HEK293T (cell line): Measurements from ENCODE around the gene VANGL1.

Experiments used
- CTCF ChIA-PET: fragments of 350-600 bp; formaldehyde crosslinking; extraction: SDS; loops from one replicate; lab custom pipeline; 2021; ENCODE audit warnings: antibody characterized with exemption, inconsistent platforms; lab: Yijun Ruan, JAX
- POLR2A ChIA-PET: fragments of 350-600 bp; formaldehyde crosslinking; extraction: SDS; loops from one replicate; lab custom pipeline; 2020; ENCODE audit warnings: antibody characterized with exemption, inconsistent platforms; lab: Yijun Ruan, JAX
- DNase-seq: peaks from one replicate; pipeline ENCODE4 v3.0.0; 2012; ENCODE audit warnings: mixed read lengths; ENCODE audit errors: extremely low spot score
- ARNT ChIP-seq: fragments of 450-650 bp; IDR thresholded peaks from 2 replicates; pipeline ENCODE4 v1.6.1; 2017; ENCODE audit warnings: mild to moderate bottlenecking
- BHLHE40 ChIP-seq: fragments of 450-650 bp; IDR thresholded peaks from 2 replicates; pipeline ENCODE4 v1.6.1; 2016; ENCODE audit warnings: mild to moderate bottlenecking, moderate library complexity, borderline replicate concordance
- CTBP1 ChIP-seq: fragments of 450-650 bp; IDR thresholded peaks from 2 replicates; pipeline ENCODE4 v1.6.1; 2016; ENCODE audit warnings: borderline replicate concordance
- ELF4 ChIP-seq: fragments of 450-650 bp; IDR thresholded peaks from 2 replicates; pipeline ENCODE4 v1.6.1; 2017; ENCODE audit warnings: antibody characterized with exemption
- FOXA1 ChIP-seq: fragments of 450-650 bp; IDR thresholded peaks from 2 replicates; pipeline ENCODE4 v1.6.1; 2016; ENCODE audit warnings: mild to moderate bottlenecking
- FOXK2 ChIP-seq: fragments of 450-650 bp; IDR thresholded peaks from 2 replicates; pipeline ENCODE4 v1.6.1; 2016; ENCODE audit warnings: mild to moderate bottlenecking
- FOXM1 ChIP-seq: fragments of 450-650 bp; IDR thresholded peaks from 2 replicates; pipeline ENCODE4 v1.6.1; 2017; ENCODE audit warnings: mild to moderate bottlenecking, borderline replicate concordance
- HDGF ChIP-seq: fragments of 450-650 bp; IDR thresholded peaks from 2 replicates; pipeline ENCODE4 v1.6.1; 2017; ENCODE audit warnings: antibody characterized with exemption, borderline replicate concordance
- L3MBTL2 ChIP-seq: fragments of 450-650 bp; conservative IDR thresholded peaks from 2 replicates; pipeline ENCODE4 v1.6.1; 2016; ENCODE audit warnings: mild to moderate bottlenecking
- LEF1 ChIP-seq: fragments of 450-650 bp; IDR thresholded peaks from 2 replicates; pipeline ENCODE4 v1.6.1; 2017; ENCODE audit warnings: mild to moderate bottlenecking, borderline replicate concordance
- NFRKB ChIP-seq: fragments of 450-650 bp; IDR thresholded peaks from 2 replicates; pipeline ENCODE4 v1.6.1; 2016; ENCODE audit warnings: mild to moderate bottlenecking, moderate library complexity
- SP1 ChIP-seq: fragments of 450-650 bp; IDR thresholded peaks from 2 replicates; pipeline ENCODE4 v1.6.1; 2017
- SUZ12 ChIP-seq: fragments of 450-650 bp; IDR thresholded peaks from 2 replicates; pipeline ENCODE4 v1.6.1; 2016; ENCODE audit warnings: mild to moderate bottlenecking
- TARDBP ChIP-seq: fragments of 450-650 bp; IDR thresholded peaks from 2 replicates; pipeline ENCODE4 v1.6.1; 2016
- ZNF384 ChIP-seq: fragments of 450-650 bp; IDR thresholded peaks from 2 replicates; pipeline ENCODE4 v1.6.1; 2016
- TF ChIP-seq, protein P1 (sequence below): fragments of 450-650 bp; IDR thresholded peaks from 2 replicates; pipeline ENCODE4 v1.6.1; 2016

VANGL1 gene

DNA sequence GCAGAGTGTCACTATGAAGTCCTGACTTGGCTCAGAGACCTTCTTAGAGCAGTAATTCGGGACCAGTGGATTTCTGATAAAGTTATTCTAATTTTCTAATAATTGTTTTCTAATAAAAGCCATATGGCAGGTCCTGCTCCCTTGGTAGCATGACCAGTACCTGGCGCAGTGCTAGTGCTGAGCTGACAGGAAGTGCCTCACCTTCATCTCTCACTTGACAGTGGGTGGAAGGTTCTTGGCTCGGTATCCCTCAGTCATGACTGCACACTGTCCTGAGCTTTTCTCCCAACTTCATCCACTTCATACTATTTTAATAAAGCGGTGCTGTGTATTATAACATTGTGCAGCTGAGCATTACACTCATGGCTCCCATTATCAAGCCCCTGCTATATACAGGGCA is 14.1 kb downstream of the VANGL1 start:
- no peak for DNase-seq
- POLR2A ChIA-PET: no interaction called here
- CTCF ChIA-PET: no interaction called here
- no peak for TF ChIP-seq SUZ12
- no peak for TF ChIP-seq ARNT
- no peak for TF ChIP-seq TARDBP
- no peak for TF ChIP-seq FOXA1
- TF ChIP-seq FOXM1: no peak
- no peak for TF ChIP-seq NFRKB
- TF ChIP-seq ELF4: no peak
- no peak for TF ChIP-seq L3MBTL2
- no peak for TF ChIP-seq CTBP1
- TF ChIP-seq FOXK2: no peak
- no peak for TF ChIP-seq SP1
- TF ChIP-seq, protein P1, sequence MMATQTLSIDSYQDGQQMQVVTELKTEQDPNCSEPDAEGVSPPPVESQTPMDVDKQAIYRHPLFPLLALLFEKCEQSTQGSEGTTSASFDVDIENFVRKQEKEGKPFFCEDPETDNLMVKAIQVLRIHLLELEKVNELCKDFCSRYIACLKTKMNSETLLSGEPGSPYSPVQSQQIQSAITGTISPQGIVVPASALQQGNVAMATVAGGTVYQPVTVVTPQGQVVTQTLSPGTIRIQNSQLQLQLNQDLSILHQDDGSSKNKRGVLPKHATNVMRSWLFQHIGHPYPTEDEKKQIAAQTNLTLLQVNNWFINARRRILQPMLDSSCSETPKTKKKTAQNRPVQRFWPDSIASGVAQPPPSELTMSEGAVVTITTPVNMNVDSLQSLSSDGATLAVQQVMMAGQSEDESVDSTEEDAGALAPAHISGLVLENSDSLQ: no peak
- TF ChIP-seq HDGF: no peak

DNA sequence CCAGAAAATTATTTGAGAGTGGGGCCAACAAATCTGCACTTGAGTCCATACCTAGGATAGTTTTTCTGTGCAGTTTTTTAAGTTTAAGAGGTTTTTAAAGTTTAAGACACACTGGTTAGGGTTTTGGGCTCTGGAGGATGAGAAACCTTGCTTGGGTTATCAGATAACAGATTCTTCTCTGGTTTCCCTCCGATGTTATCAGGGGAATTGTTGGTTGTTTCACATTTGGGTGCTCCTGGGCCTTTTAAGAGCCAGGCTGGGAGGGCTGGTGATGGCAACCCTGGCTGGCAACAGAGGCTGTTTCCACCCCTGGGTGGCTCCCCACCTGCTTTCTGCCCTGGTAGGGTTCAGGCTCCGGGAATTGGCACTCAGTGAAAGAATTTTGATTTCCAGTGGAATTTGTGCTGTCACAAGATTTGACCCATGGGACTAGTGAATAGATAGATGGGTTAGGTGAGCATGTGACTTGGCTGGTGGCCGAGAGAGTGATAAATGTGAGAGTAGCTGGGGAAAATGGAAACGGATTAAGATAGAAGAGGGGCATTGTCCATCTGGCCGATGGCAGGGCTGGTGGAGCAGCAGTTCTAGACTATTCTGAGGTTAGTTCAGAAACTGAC is 14.8 kb downstream of the VANGL1 start:
- ChIA-PET POLR2A (no interaction called here), CTCF (no interaction called here)
- no peak for TF ChIP-seq TARDBP
- TF ChIP-seq SUZ12: no peak
- no peak for TF ChIP-seq ZNF384
- no peak for TF ChIP-seq NFRKB
- TF ChIP-seq LEF1: no peak
- DNase-seq: no peak

DNA sequence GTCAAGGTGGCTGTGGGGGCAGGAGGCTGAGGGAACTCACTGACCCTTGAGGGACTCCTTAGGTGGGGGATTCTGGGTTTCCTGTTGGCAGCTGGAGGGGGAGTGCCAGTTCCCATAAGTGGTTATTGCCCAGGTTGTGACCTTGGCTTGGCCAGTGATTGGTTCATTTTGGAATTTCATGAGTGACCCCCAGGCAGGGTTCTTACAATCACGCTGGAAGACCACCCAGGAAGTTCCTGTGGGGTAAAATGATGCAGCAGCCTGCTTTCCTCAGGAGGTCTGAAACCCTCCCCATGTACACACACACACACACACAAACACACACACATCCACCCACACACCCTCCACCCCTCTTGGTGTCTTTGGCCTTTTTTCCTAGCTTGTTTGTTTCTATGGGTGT is 16.9 kb downstream of the VANGL1 start:
- ChIA-PET POLR2A (no interaction called here), CTCF (no interaction called here)
- TF ChIP-seq ZNF384 (no peak), LEF1 (no peak), NFRKB (no peak), FOXM1 (no peak), HDGF (no peak), L3MBTL2 (no peak), SUZ12 (no peak), SP1 (no peak), TARDBP (no peak), BHLHE40 (no peak), CTBP1 (no peak), FOXK2 (no peak)
- TF ChIP-seq, protein P1: no peak

DNA sequence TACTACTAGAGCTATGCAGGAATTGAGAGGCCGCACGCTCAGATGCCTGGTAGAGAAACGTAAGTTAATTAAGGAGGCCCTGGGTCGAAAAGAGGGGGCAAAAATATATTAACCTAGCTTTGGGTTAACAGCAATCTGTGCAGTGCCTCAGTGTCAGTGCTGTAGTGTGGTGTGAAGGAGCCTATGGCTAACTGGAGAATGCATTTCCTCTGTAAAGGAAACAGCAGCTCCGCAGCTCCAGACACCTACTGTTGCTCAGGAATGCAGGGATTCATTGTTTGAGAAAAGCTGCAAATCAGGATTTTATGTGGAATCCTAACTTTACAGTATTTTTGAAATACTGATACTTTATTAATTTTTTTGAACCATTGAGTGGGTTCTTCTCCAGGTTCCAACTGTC is 18.4 kb downstream of the VANGL1 start:
- TF ChIP-seq HDGF (no peak), LEF1 (no peak), SUZ12 (no peak), FOXA1 (no peak), L3MBTL2 (no peak), ELF4 (no peak), CTBP1 (no peak), SP1 (no peak), FOXM1 (no peak), NFRKB (no peak), BHLHE40 (no peak), ARNT (no peak), FOXK2 (no peak)
- no peak for DNase-seq
- ChIA-PET POLR2A (no interaction called here), CTCF (interaction anchor here (0.9 kb wide), 1 partner anchor 47 kb away, joined by 4 read pairs; no protein-coding TSS in a partner anchor)

More for the DNA sequence above, 16.9 kb downstream of the VANGL1 start:
- DNase-seq: no peak

DNA sequence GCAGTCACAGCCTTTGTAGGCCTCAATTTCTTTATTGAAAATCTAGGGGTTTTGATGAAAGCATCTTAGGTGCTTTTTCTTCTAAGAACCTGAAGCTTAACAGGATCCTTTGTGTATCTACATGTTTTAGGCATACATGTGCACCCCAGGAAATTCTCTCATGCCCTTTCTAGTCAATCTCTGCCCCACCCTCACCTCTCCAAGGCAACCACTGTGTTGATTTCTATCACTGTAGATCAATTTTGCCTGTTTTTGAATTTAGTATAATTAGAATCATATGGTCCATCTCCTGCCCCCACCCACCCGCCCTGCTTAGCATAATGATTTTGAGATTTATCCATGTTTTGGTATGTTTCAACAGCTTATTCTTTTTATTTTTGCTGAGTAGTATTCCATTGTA is 19.4 kb downstream of the VANGL1 start:
- ChIA-PET POLR2A (no interaction called here), CTCF (interaction anchor here (0.9 kb wide), 1 partner anchor 46 kb away, joined by 4 read pairs; no protein-coding TSS in a partner anchor)
- TF ChIP-seq SUZ12 (no peak), ARNT (no peak), TARDBP (no peak), NFRKB (no peak), HDGF (no peak), FOXK2 (no peak), SP1 (no peak), ELF4 (no peak), FOXM1 (no peak), BHLHE40 (no peak)
- TF ChIP-seq, protein P1: no peak
- DNase-seq: no peak

DNA sequence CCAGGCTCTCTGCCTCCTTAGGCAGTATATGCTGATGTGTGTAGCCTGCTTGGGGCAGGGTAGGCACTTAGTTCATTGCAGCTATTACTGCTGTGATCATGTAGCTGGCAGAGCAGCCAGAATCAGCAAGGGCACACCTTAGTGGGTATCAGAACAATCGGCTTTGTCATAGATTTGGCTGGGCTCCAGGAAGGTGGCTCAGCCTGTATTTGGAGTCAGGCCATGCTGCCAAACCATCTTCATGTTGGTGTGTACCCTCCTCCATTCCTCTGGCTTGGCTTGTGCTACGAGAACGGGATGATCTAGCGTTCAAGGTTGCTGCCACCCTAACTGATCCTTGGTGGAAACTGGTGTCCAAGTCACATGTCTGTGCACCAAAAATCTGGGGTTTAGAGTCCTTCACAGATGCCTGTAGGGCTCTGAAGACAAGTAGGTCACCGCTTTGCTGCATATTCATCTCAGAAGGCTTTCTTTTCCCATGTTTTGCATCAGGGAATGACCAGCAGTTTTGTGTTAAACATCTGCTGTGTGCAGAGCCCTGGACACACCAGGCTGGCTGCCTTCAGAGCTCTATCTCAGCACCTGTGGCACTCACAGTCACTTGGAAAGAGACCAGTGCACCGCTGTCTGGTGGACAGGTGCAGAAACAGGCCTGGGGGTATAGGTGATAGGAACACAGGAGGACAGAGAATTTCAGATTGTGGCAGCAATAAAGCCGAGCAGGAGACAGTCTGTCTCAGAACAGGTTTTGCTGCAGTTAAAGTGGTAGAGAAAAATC is 23.7 kb downstream of the VANGL1 start:
- ChIA-PET CTCF (interaction anchor here (0.6 kb wide), 1 partner anchor 41 kb away, joined by 3 read pairs; no protein-coding TSS in a partner anchor), POLR2A (no interaction called here)
- no peak for DNase-seq
- no peak for TF ChIP-seq ZNF384
- TF ChIP-seq CTBP1: no peak
- no peak for TF ChIP-seq ELF4
